ENCODE results near the gene STAT6.

DNA sequence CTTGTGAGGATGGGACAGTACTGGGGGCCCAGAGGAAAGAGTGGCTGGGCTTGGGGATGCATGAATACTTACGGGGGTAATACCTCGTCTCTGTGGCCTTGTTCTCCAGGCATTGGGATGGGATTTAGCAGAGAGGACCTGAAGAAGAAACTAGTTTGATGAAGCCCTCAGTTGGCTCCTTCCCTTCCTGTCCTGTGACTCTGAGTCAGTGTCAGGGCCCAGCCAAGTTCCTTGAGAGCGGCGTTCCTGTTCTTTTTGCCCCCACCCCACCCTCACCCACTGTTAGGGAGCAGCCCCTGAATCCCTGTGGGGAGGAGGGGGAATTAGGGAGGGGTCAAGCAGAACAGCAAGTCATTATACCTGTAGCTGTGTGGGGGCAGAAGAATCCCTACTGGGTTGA lies 41.5 kb upstream of the STAT6 start:
- TF ChIP-seq, protein P1, sequence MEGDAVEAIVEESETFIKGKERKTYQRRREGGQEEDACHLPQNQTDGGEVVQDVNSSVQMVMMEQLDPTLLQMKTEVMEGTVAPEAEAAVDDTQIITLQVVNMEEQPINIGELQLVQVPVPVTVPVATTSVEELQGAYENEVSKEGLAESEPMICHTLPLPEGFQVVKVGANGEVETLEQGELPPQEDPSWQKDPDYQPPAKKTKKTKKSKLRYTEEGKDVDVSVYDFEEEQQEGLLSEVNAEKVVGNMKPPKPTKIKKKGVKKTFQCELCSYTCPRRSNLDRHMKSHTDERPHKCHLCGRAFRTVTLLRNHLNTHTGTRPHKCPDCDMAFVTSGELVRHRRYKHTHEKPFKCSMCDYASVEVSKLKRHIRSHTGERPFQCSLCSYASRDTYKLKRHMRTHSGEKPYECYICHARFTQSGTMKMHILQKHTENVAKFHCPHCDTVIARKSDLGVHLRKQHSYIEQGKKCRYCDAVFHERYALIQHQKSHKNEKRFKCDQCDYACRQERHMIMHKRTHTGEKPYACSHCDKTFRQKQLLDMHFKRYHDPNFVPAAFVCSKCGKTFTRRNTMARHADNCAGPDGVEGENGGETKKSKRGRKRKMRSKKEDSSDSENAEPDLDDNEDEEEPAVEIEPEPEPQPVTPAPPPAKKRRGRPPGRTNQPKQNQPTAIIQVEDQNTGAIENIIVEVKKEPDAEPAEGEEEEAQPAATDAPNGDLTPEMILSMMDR (conservative IDR thresholded peaks at IDR 0.05; ENCODE audit: low read length), result no peak
- TF ChIP-seq EZH2phosphoT487 (IDR thresholded peaks at IDR 0.05; ENCODE audit: borderline replicate concordance), result no peak
